NB4 (cell line): ENCODE measurements around the gene GABRR3.

Experiments
- DNase-seq: peaks from one replicate; pipeline ENCODE4 v3.0.0; 2010; ENCODE audit warnings: low read depth
- H3K4me3 ChIP-seq: one replicate; pipeline ENCODE4 v1.5.1; 2011; ENCODE audit warnings: mild to moderate bottlenecking, low read depth, low read length, moderate library complexity
- CTCF ChIP-seq: IDR thresholded peaks from one replicate; pipeline ENCODE4 v1.5.1; 2012; ENCODE audit warnings: low read depth, low read length
- MYC ChIP-seq: IDR thresholded peaks from 2 replicates; pipeline ENCODE4 v1.6.1; 2011; ENCODE audit warnings: low read depth, low read length
- POLR2A ChIP-seq: IDR thresholded peaks from 2 replicates; pipeline ENCODE4 v1.6.1; 2011; ENCODE audit warnings: mild to moderate bottlenecking; ENCODE audit not compliant: insufficient read length; ENCODE audit errors: extremely low read depth
- TF ChIP-seq, protein P1 (sequence below): IDR thresholded peaks from 2 replicates; pipeline ENCODE4 v1.6.1; 2011; ENCODE audit warnings: low read depth, low read length

GABRR3 gene

DNA sequence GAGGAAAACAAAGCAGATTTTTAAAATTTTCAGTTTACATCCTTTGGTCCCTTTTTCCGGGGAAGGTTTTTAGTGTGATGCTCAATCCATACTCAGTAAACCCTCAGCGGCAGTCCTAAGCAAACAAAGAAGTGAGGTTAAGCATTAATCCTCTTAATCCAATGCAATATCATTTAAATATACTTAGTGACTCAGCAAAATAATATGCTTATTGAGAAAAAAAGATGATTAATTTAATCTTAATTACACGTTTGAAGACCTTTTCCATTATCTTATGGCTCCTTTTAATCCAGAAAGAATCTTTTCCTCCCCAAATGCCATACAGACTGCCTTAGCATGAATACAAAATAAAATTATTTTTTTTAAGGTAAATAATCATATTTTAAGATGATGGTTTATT is at the start of gene GABRR3:
Gene GABRR3 (minus strand): TSS at position 108 of the 400 bp plus-strand sequence. CDS start 328 bp downstream, outside the sequence.
- TF ChIP-seq POLR2A (no peak), CTCF (no peak), MYC (no peak)
- TF ChIP-seq, protein P1, sequence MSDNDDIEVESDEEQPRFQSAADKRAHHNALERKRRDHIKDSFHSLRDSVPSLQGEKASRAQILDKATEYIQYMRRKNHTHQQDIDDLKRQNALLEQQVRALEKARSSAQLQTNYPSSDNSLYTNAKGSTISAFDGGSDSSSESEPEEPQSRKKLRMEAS = no peak
- DNase-seq = no peak
- no peak within 1 kb of the TSS for H3K4me3 ChIP-seq

DNA sequence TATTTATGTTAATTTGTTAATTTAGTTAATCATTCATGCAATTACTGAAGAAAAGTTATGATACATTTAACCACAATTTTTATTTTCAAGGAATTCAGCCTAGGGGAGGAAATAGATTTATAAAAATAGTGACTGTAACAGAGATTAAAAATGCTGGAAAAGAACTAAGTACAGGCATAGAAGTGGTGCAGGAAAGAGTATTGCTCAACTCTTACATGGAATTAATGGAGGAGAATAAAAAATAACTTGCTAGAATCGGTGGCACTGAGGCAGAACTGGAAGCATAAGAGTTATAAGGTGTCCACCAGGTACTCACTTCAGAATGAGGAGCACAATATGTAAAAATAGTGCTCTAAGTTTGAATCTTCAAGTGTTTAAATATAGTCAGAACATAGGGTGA is 38.4 kb upstream of the GABRR3 start:
- H3K4me3 ChIP-seq = no peak overlapping the region
- no peak for DNase-seq
- no peak for TF ChIP-seq MYC
- no peak for TF ChIP-seq CTCF
- no peak for TF ChIP-seq POLR2A
- TF ChIP-seq, protein P1 = no peak

- no peak for DNase-seq
- no peak overlapping the region for H3K4me3 ChIP-seq
- TF ChIP-seq, protein P1 = no peak
- no peak for TF ChIP-seq POLR2A
- TF ChIP-seq MYC = no peak
- TF ChIP-seq CTCF = no peak
Observed at GRCh38 chr3:98070840-98071239, 35.7 kb upstream of the GABRR3 start.

DNA sequence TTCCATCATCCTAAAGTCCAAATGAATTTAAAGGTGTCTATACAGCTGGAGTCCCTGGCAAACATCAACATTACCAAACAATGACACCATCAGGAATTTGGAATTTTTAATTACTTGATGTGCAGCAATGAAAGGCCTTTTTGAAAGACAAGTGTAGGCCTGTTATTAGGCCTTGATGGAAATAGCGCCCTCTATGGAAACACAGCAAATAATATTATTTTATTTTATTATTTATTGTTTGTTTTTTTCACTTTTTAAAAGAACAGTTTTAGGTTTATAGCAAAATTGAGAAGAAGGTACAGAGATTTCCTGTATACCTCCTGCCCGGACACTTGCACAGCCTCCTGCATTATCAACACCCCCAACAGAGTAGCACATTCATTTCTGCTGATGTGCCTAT is 33.7 kb upstream of the GABRR3 start:
- no peak overlapping the region for H3K4me3 ChIP-seq
- DNase-seq = no peak
- TF ChIP-seq POLR2A (no peak), MYC (no peak), CTCF (no peak)
- TF ChIP-seq, protein P1 = no peak

DNA sequence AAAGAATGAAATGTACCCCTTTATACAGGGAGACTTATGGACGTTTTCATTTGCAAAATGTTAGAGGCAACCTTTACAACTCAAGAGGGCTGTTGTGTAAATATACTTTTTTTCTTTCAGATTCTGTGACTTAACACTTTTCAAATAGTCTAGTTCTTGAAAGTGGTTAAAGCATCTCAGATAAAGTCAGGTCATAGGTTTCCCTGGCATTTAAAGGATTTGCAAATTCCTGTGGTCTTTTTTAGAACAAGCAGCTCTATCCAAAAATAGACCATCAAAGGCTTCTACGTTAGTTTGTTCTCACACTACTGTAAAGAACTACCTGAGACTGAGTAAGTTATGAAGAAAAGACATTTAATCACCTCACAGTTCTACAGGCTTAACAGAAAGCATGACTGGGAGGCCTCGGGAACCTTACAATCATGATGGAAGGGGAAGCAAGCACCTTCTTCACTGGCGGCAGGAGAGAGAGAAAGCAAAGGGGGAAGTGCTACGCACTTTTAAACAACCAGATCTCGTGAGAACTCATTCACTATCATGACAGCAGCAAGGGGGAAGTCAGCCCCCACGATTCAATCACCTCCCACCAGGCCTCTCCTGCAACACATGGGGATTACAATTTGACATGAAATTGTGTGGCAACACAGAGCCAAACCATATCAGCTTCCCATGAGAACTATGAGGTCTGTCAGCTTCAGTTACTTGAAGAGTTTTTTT is 23.3 kb upstream of the GABRR3 start:
- TF ChIP-seq POLR2A (no peak), CTCF (no peak), MYC (no peak)
- TF ChIP-seq, protein P1 = no peak
- H3K4me3 ChIP-seq = no peak overlapping the region
- peak; percentile 49 for DNase-seq
